HepG2 (cell line): Measurements from ENCODE around the gene CENPB. TPM values are rescaled to one million over a fixed set of nuclear protein-coding genes. Genes with fewer than 3 reads are reported as not detected.

Experiments
- AGO2 ChIP-seq: fragments of 200-400 bp; formaldehyde crosslinking; optimal IDR thresholded peaks from 2 replicates; pipeline ENCODE3; 2017; ENCODE audit warnings: mild to moderate bottlenecking, low read depth, low read length, moderate library complexity
- BORCS8-MEF2B ChIP-seq: sonication (generic); formaldehyde crosslinking; IDR thresholded peaks from 2 replicates; pipeline ENCODE4 v1.8.0; 2022; ENCODE audit warnings: mild to moderate bottlenecking, missing genetic modification reagents
- CHD4 ChIP-seq: fragments of 200-600 bp; sonication (generic); IDR thresholded peaks from 2 replicates; pipeline ENCODE4 v1.7.0; 2017; ENCODE audit warnings: mild to moderate bottlenecking, low read length, borderline replicate concordance
- FOXA3 ChIP-seq: IDR thresholded peaks from 2 replicates; pipeline ENCODE4 v1.6.1; 2016; ENCODE audit warnings: missing genetic modification reagents, missing compliant biosample characterization
- GABPB1 ChIP-seq: IDR thresholded peaks from 2 replicates; pipeline ENCODE4 v1.6.1; 2016; ENCODE audit warnings: mild to moderate bottlenecking, missing genetic modification reagents, moderate library complexity, missing compliant biosample characterization
- HMGA1 ChIP-seq: sonication (generic); formaldehyde crosslinking; conservative IDR thresholded peaks from 2 replicates; pipeline ENCODE4 v1.4.0; 2020; ENCODE audit warnings: missing genetic modification reagents
- JUND ChIP-seq: sonication (generic); formaldehyde crosslinking; IDR thresholded peaks from 2 replicates; pipeline ENCODE4 v1.8.0; 2022; ENCODE audit warnings: mild to moderate bottlenecking, missing genetic modification reagents
- KDM2A ChIP-seq: sonication (generic); formaldehyde crosslinking; IDR thresholded peaks from 2 replicates; pipeline ENCODE4 v1.4.0; 2020; ENCODE audit warnings: low read depth, missing genetic modification reagents, borderline replicate concordance
- SMYD3 ChIP-seq: sonication (generic); formaldehyde crosslinking; IDR thresholded peaks from 2 replicates; pipeline ENCODE4 v1.8.1; 2023; ENCODE audit warnings: mild to moderate bottlenecking, missing genetic modification reagents
- SP4 ChIP-seq: sonication (generic); formaldehyde crosslinking; IDR thresholded peaks from 2 replicates; pipeline ENCODE4 v1.8.1; 2023; ENCODE audit warnings: mild to moderate bottlenecking, missing genetic modification reagents
- TOPORS ChIP-seq: sonication (generic); formaldehyde crosslinking; IDR thresholded peaks from 2 replicates; pipeline ENCODE4 v1.8.0; 2023; ENCODE audit warnings: mild to moderate bottlenecking, missing genetic modification reagents
- ZNF101 ChIP-seq: sonication (generic); formaldehyde crosslinking; IDR thresholded peaks from 2 replicates; pipeline ENCODE4 v1.4.0; 2020; ENCODE audit warnings: mild to moderate bottlenecking, low read depth, missing genetic modification reagents, borderline replicate concordance
- ZNF143 ChIP-seq: sonication (generic); formaldehyde crosslinking; IDR thresholded peaks from 2 replicates; pipeline ENCODE4 v1.4.0; 2020; ENCODE audit warnings: missing genetic modification reagents
- ZNF230 ChIP-seq: sonication (generic); formaldehyde crosslinking; IDR thresholded peaks from 2 replicates; pipeline ENCODE4 v1.4.0; 2020; ENCODE audit warnings: mild to moderate bottlenecking, missing genetic modification reagents
- ZNF496 ChIP-seq: sonication (generic); formaldehyde crosslinking; IDR thresholded peaks from 2 replicates; pipeline ENCODE4 v1.8.1; 2023; ENCODE audit warnings: mild to moderate bottlenecking, moderate library complexity, missing genetic modification reagents; ENCODE audit not compliant: insufficient replicate concordance
- ZNF546 ChIP-seq: sonication (generic); formaldehyde crosslinking; conservative IDR thresholded peaks from 2 replicates; pipeline ENCODE4 v1.8.1; 2023; ENCODE audit warnings: mild to moderate bottlenecking, missing genetic modification reagents
- ZNF550 ChIP-seq: sonication (generic); formaldehyde crosslinking; IDR thresholded peaks from 2 replicates; pipeline ENCODE4 v1.4.0; 2020; ENCODE audit warnings: mild to moderate bottlenecking, missing genetic modification reagents, borderline replicate concordance
- ZNF83 ChIP-seq: sonication (generic); formaldehyde crosslinking; IDR thresholded peaks from 2 replicates; pipeline ENCODE4 v1.4.0; 2020; ENCODE audit warnings: missing genetic modification reagents, mild to moderate bottlenecking, borderline replicate concordance
- polyA plus RNA-seq, 8 experiments: library from polyadenylated mRNA; depleted of rRNA in 3 of 8; stranded (reverse) in 7 of 8; unstranded in 1 of 8; fragments of >200 nt; fragmentation: Illumina TruSeq in 4 of 8; extraction: Trizol in 4 of 8; gene quantifications; 2 replicates each; pipeline versions ENCODE4 v1.2.1 to v1.2.3, GENCODE V29; 2011 to 2016; ENCODE audit warnings: low read depth in 4 of 8, missing spikeins in 1 of 8, mixed read lengths in 1 of 8; ENCODE audit not compliant: insufficient read depth in 1 of 8
- total RNA-seq, 5 experiments: library from RNA; depleted of rRNA; stranded (reverse); fragments of >200 nt; fragmentation: Illumina TruSeq; extraction: Trizol; gene quantifications; 2 replicates each; pipeline ENCODE4 v1.2.3, GENCODE V29; 2016; ENCODE audit warnings: low read depth in 1 of 5
- TF ChIP-seq, protein P1 (sequence below): sonication (generic); formaldehyde crosslinking; IDR thresholded peaks from 2 replicates; pipeline ENCODE4 v1.8.1; 2023; ENCODE audit warnings: mild to moderate bottlenecking, missing genetic modification reagents, borderline replicate concordance
- TF ChIP-seq, protein P2 (sequence below): sonication (generic); formaldehyde crosslinking; IDR thresholded peaks from 2 replicates; pipeline ENCODE4 v1.9.0; 2021; ENCODE audit warnings: missing genetic modification reagents, borderline replicate concordance
- TF ChIP-seq, protein P3 (sequence below), 2 experiments: IDR thresholded peaks; 2 replicates each; pipeline ENCODE4 v1.6.1; 2011 to 2012; ENCODE audit warnings: low read length in 2 of 2, borderline replicate concordance in 1 of 2, low read depth in 1 of 2, mild to moderate bottlenecking in 1 of 2, moderate library complexity in 1 of 2

The CENPB gene
- total and polyA plus RNA-seq, 2 of the 13 experiments (the other 11 are each of a cell fraction or from before 2014, with no cell fraction given), result 10.4 to 54.5 TPM

DNA sequence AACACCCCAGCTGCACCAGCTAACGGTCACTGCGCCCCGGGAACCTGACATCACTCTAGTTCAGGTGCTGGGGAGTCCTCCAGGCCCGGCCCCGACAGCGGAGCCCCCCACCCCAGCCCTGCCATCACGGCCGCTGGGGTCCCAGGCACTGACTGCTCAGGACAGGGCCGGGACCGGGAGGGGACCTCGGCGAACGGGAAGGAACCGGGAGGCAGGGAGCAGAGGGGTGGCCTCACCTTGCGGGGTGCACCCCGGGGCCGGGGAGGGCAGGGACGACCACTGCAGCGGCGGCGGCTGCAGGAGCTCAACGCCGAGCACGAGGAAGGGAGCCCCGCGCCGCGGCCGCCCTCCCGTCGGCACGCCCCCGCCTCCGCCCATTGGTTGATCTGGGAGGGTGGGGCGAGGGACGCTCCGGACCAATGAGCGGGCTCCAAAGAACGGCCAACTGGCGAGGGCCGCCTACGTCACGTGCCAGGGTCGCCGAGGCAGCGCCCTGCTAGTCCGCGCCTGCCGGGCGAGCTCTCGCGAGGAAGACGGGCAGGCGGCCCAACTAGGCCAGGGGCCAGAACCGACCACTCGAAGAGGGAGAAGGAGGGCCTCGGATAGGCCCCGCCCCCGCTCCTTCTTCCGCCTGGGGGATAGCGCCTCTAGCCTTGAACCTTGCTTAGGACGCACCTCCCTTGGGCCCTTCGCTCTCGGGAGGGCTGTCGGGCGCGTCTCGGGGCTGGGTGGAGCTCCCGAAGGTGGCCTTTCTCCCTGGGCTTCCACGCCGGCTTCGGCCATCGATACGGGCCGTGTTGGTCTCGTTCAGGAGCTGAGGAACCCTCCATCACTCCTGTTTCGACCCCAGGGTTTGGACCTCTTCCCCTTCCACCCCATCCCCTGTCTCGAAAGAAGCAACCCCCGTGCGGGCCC is 18.9 kb downstream of the CENPB start, which contains the start of gene ADISSP (continued):
- TF ChIP-seq JUND, result peak; percentile 66
- TF ChIP-seq ZNF143 (CRISPR knock-in tag), result peak; percentile 63; the same call in 1 of the 2 replicates
- peak; percentile 80; the same call in 1 of the 2 replicates for TF ChIP-seq ZNF546 (CRISPR knock-in tag)
- TF ChIP-seq FOXA3 (CRISPR knock-in tag), result no peak; the same call in 1 of the 2 replicates
- no peak for TF ChIP-seq ZNF83 (CRISPR knock-in tag)
- TF ChIP-seq ZNF101, result 0 out of 2 replicates have a peak, but pooled peaks have one; percentile 58
- TF ChIP-seq, protein P1, sequence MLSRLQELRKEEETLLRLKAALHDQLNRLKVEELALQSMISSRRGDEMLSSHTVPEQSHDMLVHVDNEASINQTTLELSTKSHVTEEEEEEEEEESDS (CRISPR knock-in tag), result peak; percentile 87; the same call in 1 of the 2 replicates
- peak; percentile 84 for TF ChIP-seq KDM2A (CRISPR knock-in tag)
- TF ChIP-seq, protein P2, sequence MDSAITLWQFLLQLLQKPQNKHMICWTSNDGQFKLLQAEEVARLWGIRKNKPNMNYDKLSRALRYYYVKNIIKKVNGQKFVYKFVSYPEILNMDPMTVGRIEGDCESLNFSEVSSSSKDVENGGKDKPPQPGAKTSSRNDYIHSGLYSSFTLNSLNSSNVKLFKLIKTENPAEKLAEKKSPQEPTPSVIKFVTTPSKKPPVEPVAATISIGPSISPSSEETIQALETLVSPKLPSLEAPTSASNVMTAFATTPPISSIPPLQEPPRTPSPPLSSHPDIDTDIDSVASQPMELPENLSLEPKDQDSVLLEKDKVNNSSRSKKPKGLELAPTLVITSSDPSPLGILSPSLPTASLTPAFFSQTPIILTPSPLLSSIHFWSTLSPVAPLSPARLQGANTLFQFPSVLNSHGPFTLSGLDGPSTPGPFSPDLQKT (CRISPR knock-in tag), result no peak
- TF ChIP-seq SMYD3 (CRISPR knock-in tag), result peak; percentile 90; the same call in 1 of the 2 replicates
- TF ChIP-seq, protein P3, sequence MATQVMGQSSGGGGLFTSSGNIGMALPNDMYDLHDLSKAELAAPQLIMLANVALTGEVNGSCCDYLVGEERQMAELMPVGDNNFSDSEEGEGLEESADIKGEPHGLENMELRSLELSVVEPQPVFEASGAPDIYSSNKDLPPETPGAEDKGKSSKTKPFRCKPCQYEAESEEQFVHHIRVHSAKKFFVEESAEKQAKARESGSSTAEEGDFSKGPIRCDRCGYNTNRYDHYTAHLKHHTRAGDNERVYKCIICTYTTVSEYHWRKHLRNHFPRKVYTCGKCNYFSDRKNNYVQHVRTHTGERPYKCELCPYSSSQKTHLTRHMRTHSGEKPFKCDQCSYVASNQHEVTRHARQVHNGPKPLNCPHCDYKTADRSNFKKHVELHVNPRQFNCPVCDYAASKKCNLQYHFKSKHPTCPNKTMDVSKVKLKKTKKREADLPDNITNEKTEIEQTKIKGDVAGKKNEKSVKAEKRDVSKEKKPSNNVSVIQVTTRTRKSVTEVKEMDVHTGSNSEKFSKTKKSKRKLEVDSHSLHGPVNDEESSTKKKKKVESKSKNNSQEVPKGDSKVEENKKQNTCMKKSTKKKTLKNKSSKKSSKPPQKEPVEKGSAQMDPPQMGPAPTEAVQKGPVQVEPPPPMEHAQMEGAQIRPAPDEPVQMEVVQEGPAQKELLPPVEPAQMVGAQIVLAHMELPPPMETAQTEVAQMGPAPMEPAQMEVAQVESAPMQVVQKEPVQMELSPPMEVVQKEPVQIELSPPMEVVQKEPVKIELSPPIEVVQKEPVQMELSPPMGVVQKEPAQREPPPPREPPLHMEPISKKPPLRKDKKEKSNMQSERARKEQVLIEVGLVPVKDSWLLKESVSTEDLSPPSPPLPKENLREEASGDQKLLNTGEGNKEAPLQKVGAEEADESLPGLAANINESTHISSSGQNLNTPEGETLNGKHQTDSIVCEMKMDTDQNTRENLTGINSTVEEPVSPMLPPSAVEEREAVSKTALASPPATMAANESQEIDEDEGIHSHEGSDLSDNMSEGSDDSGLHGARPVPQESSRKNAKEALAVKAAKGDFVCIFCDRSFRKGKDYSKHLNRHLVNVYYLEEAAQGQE (IDR thresholded peaks at IDR 0.05; ENCODE audit: borderline replicate concordance in 1 of 2, low read depth in 1 of 2, low read length in 2 of 2), result no peak
- no peak for TF ChIP-seq HMGA1 (CRISPR knock-in tag)
- peak; percentile 98 for TF ChIP-seq SP4 (CRISPR knock-in tag)
- peak; percentile 85 for TF ChIP-seq GABPB1
- no peak for TF ChIP-seq CHD4
- no peak for TF ChIP-seq AGO2
- TF ChIP-seq ZNF230 (CRISPR knock-in tag), result peak; percentile 75
- peak; percentile 86 for TF ChIP-seq ZNF550 (CRISPR knock-in tag)
- peak; percentile 83 for TF ChIP-seq TOPORS (CRISPR knock-in tag)
- no peak for TF ChIP-seq ZNF496 (CRISPR knock-in tag)
- TF ChIP-seq BORCS8-MEF2B, result peak; percentile 97; the same call in 1 of the 2 replicates
